Activated CD4-positive, alpha-beta T cell treated with anti-CD3 and anti-CD28 coated beads for 4 hours (primary cell): Measurements from ENCODE around the gene LRRN4CL.
A peak's percentile ranks its signal among the peaks of the same experiment; 100 is the strongest.
"Not testable (repeated sequence)": the region's sequence is repeated elsewhere in the genome, so short reads cannot be mapped to it uniquely, and the experiment has no call there.

Source experiments
- DNase-seq, 2 donors: peaks; one replicate each; pipeline ENCODE4 v3.0.0-alpha.2; 2020

The LRRN4CL gene

DNA sequence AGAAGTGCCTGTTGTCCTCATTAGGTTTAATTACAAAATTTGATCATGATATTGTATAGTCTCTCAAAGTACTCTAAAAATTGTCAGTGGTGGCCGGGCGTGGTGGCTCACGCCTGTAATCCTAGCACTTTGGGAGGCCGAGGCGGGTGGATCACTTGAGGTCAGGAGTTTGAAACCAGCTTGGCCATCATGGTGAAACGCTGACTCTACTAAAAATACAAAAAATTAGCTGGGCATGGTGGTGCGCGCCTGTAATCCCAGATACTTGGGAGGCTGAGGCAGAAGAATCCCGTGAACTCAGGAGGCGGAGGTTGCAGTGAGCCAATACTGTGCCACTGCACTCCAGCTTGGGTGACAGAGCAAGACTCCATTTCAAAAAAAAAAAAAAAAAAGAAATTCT lies 13.9 kb downstream of the LRRN4CL start:
- DNase-seq: not testable (repeated sequence)

DNA sequence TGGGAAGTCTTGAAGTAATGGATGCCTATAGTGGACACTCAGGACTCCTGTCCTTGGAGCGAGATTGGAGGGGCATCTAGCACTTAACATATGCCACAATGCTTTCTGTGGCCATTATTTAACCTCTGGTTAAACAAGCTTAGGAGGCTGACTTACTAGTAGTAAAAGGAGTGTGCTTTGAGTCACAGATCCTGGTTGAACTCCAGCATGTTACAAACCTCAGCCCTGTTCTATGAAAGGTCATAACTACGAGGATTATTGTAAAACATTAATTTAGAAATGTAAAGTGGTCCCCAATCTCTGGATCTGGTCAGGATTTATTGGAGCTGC lies 16.2 kb downstream of the LRRN4CL start:
- no peak for DNase-seq

DNA sequence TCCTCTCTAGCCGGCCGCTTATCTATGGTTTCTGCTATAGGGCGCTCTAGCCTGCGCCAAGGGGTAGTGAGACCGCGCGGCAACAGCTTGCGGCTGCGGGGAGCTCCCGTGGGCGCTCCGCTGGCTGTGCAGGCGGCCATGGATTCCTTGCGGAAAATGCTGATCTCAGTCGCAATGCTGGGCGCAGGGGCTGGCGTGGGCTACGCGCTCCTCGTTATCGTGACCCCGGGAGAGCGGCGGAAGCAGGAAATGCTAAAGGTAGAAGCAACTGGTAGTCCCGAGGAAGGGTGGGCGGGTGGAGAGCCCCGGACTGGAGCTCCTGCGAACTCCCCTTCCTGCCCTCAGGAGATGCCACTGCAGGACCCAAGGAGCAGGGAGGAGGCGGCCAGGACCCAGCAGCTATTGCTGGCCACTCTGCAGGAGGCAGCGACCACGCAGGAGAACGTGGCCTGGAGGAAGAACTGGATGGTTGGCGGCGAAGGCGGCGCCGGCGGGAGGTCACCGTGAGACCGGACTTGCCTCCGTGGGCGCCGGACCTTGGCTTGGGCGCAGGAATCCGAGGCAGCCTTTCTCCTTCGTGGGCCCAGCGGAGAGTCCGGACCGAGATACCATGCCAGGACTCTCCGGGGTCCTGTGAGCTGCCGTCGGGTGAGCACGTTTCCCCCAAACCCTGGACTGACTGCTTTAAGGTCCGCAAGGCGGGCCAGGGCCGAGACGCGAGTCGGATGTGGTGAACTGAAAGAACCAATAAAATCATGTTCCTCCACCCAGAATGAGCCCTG lies 17.5 kb downstream of the LRRN4CL start, which contains the start of the genes LBHD1 and UQCC3:
TSS of gene LBHD1 (minus strand) at position 660 of the 782 bp plus-strand sequence. CDS start 2,236 bp downstream, outside the sequence.
TSS of gene UQCC3 (plus strand) at position 66 of the 782 bp plus-strand sequence. CDS start at position 139, 73 bp downstream.
- DNase-seq: peak; percentile 73 to 74

DNA sequence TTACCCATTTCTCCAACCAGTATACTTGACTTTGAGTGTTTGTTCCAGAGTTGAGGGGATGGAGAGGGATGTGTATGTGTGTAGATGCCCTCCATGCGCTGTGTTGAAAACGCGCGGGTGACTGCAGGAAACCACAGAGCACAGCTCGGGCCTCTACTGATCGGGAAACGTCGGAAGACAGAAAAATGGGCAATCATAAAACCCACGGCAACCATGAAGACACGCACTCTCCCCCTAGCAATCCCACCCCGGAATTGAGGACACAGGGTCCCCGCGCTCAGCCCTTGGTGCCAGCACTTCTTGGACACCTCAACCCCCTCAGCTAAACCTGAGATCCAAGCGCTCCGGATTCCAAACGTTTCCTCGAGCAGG lies 18.1 kb downstream of the LRRN4CL start:
- DNase-seq: peak in 1 of 2 donors; percentile 24

GRCh38 chr11:62669420-62670161 lies 19.7 kb downstream of the LRRN4CL start:
- no peak for DNase-seq

DNA sequence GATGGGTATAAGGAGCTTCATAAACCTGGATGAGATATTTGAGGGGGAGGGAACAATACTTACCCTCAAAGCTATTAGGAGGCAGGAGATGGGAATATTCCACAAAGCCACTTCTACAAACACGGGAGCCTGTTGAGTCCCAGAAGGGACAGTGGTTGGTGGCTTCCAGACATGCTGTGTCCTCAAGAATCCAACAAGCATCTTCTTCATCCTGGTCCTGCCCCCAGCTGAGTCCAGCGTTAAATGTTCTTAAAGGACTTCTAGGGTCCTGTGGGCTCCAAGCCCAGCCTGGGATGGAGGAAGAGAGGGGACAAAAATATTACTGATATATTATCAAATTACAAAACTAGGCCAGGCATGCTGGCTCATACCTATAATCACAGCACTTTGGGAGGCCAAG lies 21.9 kb downstream of the LRRN4CL start:
- DNase-seq: no peak

DNA sequence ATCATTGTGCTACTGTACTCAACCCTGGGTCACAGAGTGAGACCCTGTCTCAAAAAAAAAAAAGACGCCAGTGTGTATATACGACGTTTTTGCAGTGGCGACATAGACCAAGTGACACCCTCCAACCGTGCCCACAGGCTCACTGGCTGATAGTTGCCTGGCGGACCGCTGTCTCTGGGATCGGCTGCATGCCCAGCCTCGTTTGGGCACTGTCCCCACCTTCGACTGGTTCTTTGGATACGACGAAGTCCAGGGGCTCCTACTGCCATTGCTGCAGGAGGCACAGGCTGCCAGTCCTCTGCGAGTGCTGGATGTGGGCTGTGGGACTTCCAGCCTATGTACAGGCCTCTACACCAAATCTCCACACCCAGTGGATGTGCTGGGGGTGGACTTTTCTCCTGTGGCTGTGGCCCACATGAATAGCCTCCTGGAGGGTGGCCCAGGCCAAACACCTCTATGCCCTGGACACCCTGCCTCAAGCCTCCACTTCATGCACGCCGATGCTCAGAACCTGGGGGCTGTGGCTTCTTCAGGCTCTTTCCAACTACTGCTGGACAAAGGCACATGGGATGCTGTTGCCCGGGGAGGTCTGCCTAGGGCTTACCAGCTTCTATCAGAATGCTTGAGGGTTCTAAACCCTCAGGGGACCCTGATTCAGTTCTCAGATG lies 22.9 kb downstream of the LRRN4CL start:
- DNase-seq: no peak

GRCh38 chr11:62665599-62666258 lies 23.6 kb downstream of the LRRN4CL start:
- peak; percentile 64 to 74 for DNase-seq

DNA sequence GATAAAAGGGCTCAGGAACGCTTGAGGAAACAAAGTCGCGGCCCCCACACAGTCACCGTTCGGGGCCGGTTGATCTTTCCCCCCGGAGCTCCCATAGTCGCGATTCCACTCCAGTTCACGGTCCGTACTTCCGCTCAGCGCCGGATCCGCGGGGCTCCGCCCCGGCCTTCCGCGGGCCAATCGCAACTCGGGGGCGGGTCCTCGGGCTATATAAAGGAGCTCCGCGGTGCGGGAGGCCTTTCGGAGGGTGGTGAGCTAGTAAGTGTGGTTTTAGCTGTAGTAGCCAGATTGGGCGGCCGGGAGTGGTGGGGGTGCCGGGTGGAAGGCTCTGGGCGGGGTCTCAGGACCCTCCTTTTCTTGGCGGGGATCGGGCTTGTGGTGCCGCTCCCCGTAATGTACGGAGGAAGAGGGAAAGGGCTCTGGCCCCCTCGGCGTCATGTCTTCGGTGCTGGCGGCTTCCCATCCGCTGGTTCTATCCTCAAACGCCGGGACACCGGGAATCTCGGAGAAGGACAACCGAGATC lies 24.2 kb downstream of the LRRN4CL start, which contains the start of the genes C11orf98 and CSKMT:
TSS of gene C11orf98 (minus strand) at position 136 of the 524 bp plus-strand sequence. CDS start at position 95, 41 bp downstream.
TSS of gene CSKMT (plus strand) at position 238 of the 524 bp plus-strand sequence. CDS start 568 bp downstream, outside the sequence.
- DNase-seq: peak; percentile 96

GRCh38 chr11:62664405-62665074 lies 24.8 kb downstream of the LRRN4CL start:
- DNase-seq: peak in 1 of 2 donors; percentile 41

DNA sequence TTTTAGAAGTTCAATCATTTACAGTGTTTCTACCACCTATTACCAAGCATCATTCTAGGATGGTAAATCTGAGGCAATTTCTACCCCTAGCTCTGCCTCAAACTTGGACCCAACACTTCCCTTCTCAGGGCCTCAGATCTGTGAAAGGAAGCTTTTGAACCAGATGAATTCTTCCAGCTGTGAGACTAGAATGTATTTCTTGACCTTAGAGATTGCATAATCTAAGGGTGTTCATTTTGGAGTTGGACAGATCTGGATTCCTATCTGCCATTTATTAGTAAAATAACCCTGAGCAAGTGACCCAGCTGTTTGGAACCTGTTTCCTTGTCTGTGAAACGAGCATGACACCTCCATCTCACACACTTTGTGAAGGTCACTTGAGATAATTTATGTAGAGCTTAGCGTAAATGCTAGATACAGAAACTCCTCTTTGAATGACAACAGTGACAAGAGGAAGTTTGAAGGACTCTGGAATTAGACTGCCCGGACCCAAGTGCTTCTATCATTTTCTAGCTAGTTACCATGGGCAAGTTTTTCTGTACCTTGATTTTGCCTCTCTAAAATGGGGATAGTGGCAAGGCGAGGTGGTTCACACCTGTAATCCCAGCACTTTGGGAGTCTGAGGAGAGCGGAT lies 32.4 kb downstream of the LRRN4CL start:
- DNase-seq: no peak

- no peak for DNase-seq
Measured at GRCh38 chr11:62654297-62654696, 35.0 kb downstream of the LRRN4CL start.

GRCh38 chr11:62652161-62653006 lies 36.9 kb downstream of the LRRN4CL start:
- no peak for DNase-seq

GRCh38 chr11:62650283-62650682 lies 39.0 kb downstream of the LRRN4CL start:
- not testable (repeated sequence) for DNase-seq

- no peak for DNase-seq
Measured at GRCh38 chr11:62649486-62649885, 39.8 kb downstream of the LRRN4CL start.

GRCh38 chr11:62648967-62649364 lies 40.4 kb downstream of the LRRN4CL start:
- DNase-seq: no peak

DNA sequence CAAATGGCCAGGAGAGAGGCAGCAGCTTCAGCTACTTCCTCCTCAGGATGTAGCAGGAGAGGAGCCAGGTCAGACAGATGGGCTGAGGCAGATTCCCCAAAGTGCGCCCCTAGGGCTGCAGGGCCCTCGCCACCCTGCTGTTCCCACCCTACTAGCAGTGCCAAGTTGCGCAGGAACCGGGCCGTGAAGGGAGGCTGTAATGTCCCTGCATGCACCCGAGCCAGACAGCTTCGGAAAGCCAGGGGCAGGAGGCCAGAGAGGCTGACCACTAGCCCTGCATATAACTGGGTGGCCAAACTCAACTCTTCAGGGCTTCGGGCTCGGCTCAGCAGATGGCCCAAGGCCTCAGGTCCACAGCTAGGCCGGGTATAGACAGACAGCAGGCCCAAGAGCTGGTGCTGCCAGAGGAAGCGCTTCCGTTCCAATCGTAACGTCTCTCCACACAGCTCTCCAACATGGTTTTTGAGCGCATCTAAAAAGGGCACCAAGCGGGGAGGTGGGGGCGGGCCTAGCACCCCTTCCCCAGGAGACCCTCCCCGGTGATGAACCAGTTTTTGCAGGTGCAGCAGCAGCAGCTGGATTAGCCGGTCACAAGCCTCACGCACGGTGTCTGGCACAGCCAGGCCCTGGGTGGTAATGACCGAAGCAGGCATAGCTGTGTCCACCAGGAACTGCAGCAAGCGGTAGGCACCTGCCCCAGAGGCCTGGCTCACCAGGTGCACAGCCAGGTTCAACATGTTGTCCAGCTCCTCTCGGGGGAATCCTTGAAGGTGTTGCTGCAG lies 41.0 kb downstream of the LRRN4CL start:
- DNase-seq: no peak

DNA sequence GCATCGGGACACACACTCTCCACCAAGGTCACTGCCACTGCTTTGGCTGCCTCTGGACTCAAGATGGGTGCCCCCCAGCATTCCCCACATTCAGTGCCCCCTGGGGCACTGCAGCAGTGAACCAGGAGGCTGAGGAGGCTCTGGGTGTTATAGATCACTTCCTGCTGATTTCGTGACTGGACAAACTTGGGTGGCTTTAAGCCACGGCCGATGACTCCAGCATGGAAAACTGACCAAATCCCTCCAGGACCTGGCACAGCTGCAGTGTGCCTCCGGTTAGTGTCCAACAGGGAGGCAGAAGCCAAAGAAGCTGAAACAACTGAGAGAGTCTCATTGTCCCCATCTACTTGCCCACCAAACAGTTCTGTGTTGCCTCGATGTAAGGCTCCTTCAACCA lies 41.7 kb downstream of the LRRN4CL start:
- no peak for DNase-seq

GRCh38 chr11:62646825-62647608 lies 42.3 kb downstream of the LRRN4CL start:
- DNase-seq: no peak
